Common myeloid progenitor, CD34-positive (primary cell): ENCODE measurements around the gene SHH.

ENCODE experiments used
- CTCF ChIA-PET: fragments of 350-600 bp; sonication (Branson Sonifier 250); formaldehyde crosslinking; loops from one replicate; lab custom pipeline; 2021; ENCODE audit warnings: antibody characterized with exemption; lab: Charles Lee
- POLR2A ChIA-PET: fragments of 350-600 bp; sonication (Branson Sonifier 250); formaldehyde crosslinking; loops from one replicate; lab custom pipeline; 2021; ENCODE audit warnings: antibody characterized with exemption; lab: Charles Lee
- DNase-seq, 3 donors: peaks; one replicate each; pipeline versions ENCODE4 v3.0.0 to v3.0.0-alpha.2; 2013
- H3K27ac ChIP-seq, 2 experiments: 1 replicate in 1 of 2; 2 replicates in 1 of 2; pipeline ENCODE4 v1.7.0; 2013; ENCODE audit warnings: inconsistent platforms in 2 of 2, low read length in 2 of 2, mild to moderate bottlenecking in 2 of 2, low read depth in 1 of 2, moderate library complexity in 1 of 2; ENCODE audit not compliant: severe bottlenecking in 2 of 2, insufficient read depth in 1 of 2, poor library complexity in 1 of 2
- H3K27me3 ChIP-seq, 5 experiments: replicated peaks in 2 of 5; 1 replicate in 3 of 5; 2 replicates in 2 of 5; pipeline versions ENCODE4 v1.6.1 to v1.7.0; 2013; ENCODE audit warnings: low read length in 4 of 5, mild to moderate bottlenecking in 2 of 5, moderate library complexity in 2 of 5, inconsistent platforms in 1 of 5; ENCODE audit not compliant: insufficient read depth in 5 of 5, control insufficient read depth in 4 of 5
- H3K36me3 ChIP-seq, 4 experiments: 1 replicate in 2 of 4; 2 replicates in 2 of 4; pipeline versions ENCODE4 v1.6.1 to v1.7.0; 2013; ENCODE audit warnings: low read length in 3 of 4, control low read depth in 1 of 4, mild to moderate bottlenecking in 1 of 4; ENCODE audit not compliant: control insufficient read depth in 4 of 4, insufficient read depth in 4 of 4
- H3K4me1 ChIP-seq, 4 experiments: 1 replicate in 3 of 4; 2 replicates in 1 of 4; pipeline versions ENCODE4 v1.6.1 to v1.7.1; 2013; ENCODE audit warnings: low read length in 3 of 4, mild to moderate bottlenecking in 3 of 4, control low read depth in 1 of 4, inconsistent platforms in 1 of 4, moderate library complexity in 1 of 4; ENCODE audit not compliant: control insufficient read depth in 4 of 4, insufficient read depth in 4 of 4; ENCODE audit errors: control extremely low read depth in 1 of 4
- H3K4me3 ChIP-seq, 7 experiments: 1 replicate in 4 of 7; 2 replicates in 3 of 7; pipeline versions ENCODE4 v1.5.1 to v1.7.0; 2013; ENCODE audit warnings: mild to moderate bottlenecking in 7 of 7, low read length in 6 of 7, moderate library complexity in 6 of 7, inconsistent platforms in 2 of 7, low read depth in 2 of 7, control low read depth in 1 of 7; ENCODE audit not compliant: insufficient read depth in 4 of 7, control insufficient read depth in 1 of 7; ENCODE audit errors: extremely low read depth in 1 of 7
- H3K9me3 ChIP-seq, 5 experiments: 1 replicate in 4 of 5; 2 replicates in 1 of 5; pipeline versions ENCODE4 v1.6.1 to v1.7.1; 2013; ENCODE audit warnings: low read length in 4 of 5, mild to moderate bottlenecking in 2 of 5, inconsistent platforms in 1 of 5, low read depth in 1 of 5, moderate library complexity in 1 of 5; ENCODE audit not compliant: control insufficient read depth in 4 of 5, insufficient read depth in 2 of 5; ENCODE audit errors: control extremely low read depth in 1 of 5
- WGBS: methylation state at CpG from one replicate; pipeline ENCODE4 v1.1.5; 2013; ENCODE audit not compliant: insufficient coverage; 5-methylcytosine and 5-hydroxymethylcytosine counted together

Gene SHH

GRCh38 chr7:155766966-155767916, 45.0 kb downstream of the SHH start:
- H3K4me1 ChIP-seq, result peaks cover 5 to 37% (median 27%) of the 10 kb centered on the region in 4 experiments
- WGBS, result 87% methylated on average over 10 of the region's 12 CpGs
- no peak overlapping the region for H3K4me3 ChIP-seq
- ChIA-PET POLR2A (no interaction called here), CTCF (interaction anchor here (0.6 to 9.5 kb wide), 23 partner anchors 7 to 387 kb away, joined by 3 to 137 read pairs (median 4); no protein-coding TSS in a partner anchor)
- H3K27me3 ChIP-seq, result no peaks in the 10 kb centered on the region
- H3K27ac ChIP-seq, result no peak overlapping the region
- H3K9me3 ChIP-seq, result no peaks in the 10 kb centered on the region
- H3K36me3 ChIP-seq, result peaks cover 15 to 76% (median 59%) of the 10 kb centered on the region in 4 experiments
- DNase-seq, result no peak

- DNase-seq, result no peak
- WGBS, result over 99% methylated on average over 9 of the region's 12 CpGs
- CTCF ChIA-PET, result interaction anchor here (0.8 to 9.5 kb wide), 18 partner anchors 10 to 385 kb away, joined by 3 to 137 read pairs (median 4); no protein-coding TSS in a partner anchor
- no peaks in the 10 kb centered on the region for H3K9me3 ChIP-seq
- H3K36me3 ChIP-seq, result peaks cover 15 to 74% (median 57%) of the 10 kb centered on the region in 4 experiments
- peaks cover 8 to 45% (median 31%) of the 10 kb centered on the region in 4 experiments for H3K4me1 ChIP-seq
- POLR2A ChIA-PET, result no interaction called here
- H3K4me3 ChIP-seq, result no peak overlapping the region
- no peaks in the 10 kb centered on the region for H3K27me3 ChIP-seq
- H3K27ac ChIP-seq, result no peak overlapping the region
Measured at GRCh38 chr7:155766386-155766785, 45.9 kb downstream of the SHH start.

GRCh38 chr7:155765458-155765857, 46.8 kb downstream of the SHH start:
- Histone ChIP-seq H3K27me3 (no peaks in the 10 kb centered on the region), H3K4me1 (peaks cover 10 to 54% (median 37%) of the 10 kb centered on the region in 4 experiments)

GRCh38 chr7:155764438-155764793, 47.8 kb downstream of the SHH start:
- Histone ChIP-seq H3K27me3 (no peaks in the 10 kb centered on the region), H3K27ac (peak overlapping the region in 1 of 2 experiments; percentile 71), H3K4me1 (peaks cover 10 to 54% (median 37%) of the 10 kb centered on the region in 4 experiments), H3K9me3 (no peaks in the 10 kb centered on the region), H3K36me3 (peaks cover 14 to 70% (median 44%) of the 10 kb centered on the region in 4 experiments), H3K4me3 (peak overlapping the region in 3 of 7 experiments; percentile 47 to 54 (median 50))
- CTCF ChIA-PET, result interaction anchor here (0.8 to 1.2 kb wide), 2 partner anchors 166 to 392 kb away, joined by 4 to 8 read pairs; no protein-coding TSS in a partner anchor
- DNase-seq, result no peak
- POLR2A ChIA-PET, result no interaction called here
- 24% methylated on average over 4 of the region's 7 CpGs for WGBS

More at GRCh38 chr7:155765458-155765857, 46.8 kb downstream of the SHH start:
- Histone ChIP-seq H3K4me3 (no peak overlapping the region), H3K9me3 (no peaks in the 10 kb centered on the region), H3K27ac (no peak overlapping the region), H3K36me3 (peaks cover 13 to 71% (median 50%) of the 10 kb centered on the region in 4 experiments)
- no peak for DNase-seq
- 71% methylated on average over 8 of the region's 8 CpGs for WGBS
- POLR2A ChIA-PET, result no interaction called here
- CTCF ChIA-PET, result interaction anchor here (0.8 to 9.5 kb wide), 5 partner anchors 11 to 168 kb away, joined by 3 to 137 read pairs (median 6); no protein-coding TSS in a partner anchor

GRCh38 chr7:155763691-155764437, 48.4 kb downstream of the SHH start:
- POLR2A ChIA-PET, result no interaction called here

GRCh38 chr7:155763122-155763521, 49.1 kb downstream of the SHH start:
- 78% methylated on average over 9 of the region's 10 CpGs for WGBS
- ChIA-PET POLR2A (no interaction called here), CTCF (interaction anchor here (1.0 to 1.7 kb wide), 4 partner anchors 9 to 164 kb away, joined by 3 to 6 read pairs (median 5); no protein-coding TSS in a partner anchor)
- peak overlapping the region in 1 of 2 experiments; percentile 71 for H3K27ac ChIP-seq
- no peaks in the 10 kb centered on the region for H3K9me3 ChIP-seq
- H3K4me3 ChIP-seq, result peak overlapping the region in 2 of 7 experiments; percentile 44 to 47
- peaks cover 13 to 72% (median 44%) of the 10 kb centered on the region in 4 experiments for H3K36me3 ChIP-seq
- no peaks in the 10 kb centered on the region for H3K27me3 ChIP-seq
- peak in 1 of 3 donors; percentile 17 for DNase-seq
- peaks cover 10 to 54% (median 37%) of the 10 kb centered on the region in 4 experiments for H3K4me1 ChIP-seq

More at GRCh38 chr7:155763691-155764437, 48.4 kb downstream of the SHH start:
- Histone ChIP-seq H3K36me3 (peaks cover 13 to 67% (median 41%) of the 10 kb centered on the region in 4 experiments), H3K9me3 (no peaks in the 10 kb centered on the region), H3K4me1 (peaks cover 10 to 54% (median 37%) of the 10 kb centered on the region in 4 experiments), H3K4me3 (peak overlapping the region in 4 of 7 experiments; percentile 13 to 54 (median 48)), H3K27me3 (no peaks in the 10 kb centered on the region), H3K27ac (peak overlapping the region in 1 of 2 experiments; percentile 71)
- peak; percentile 61 to 92 (median 90) for DNase-seq
- WGBS, result 16% methylated on average over 26 of the region's 27 CpGs
- CTCF ChIA-PET, result interaction anchor here (0.8 to 1.7 kb wide), 3 partner anchors 28 to 392 kb away, joined by 4 to 8 read pairs (median 6); no protein-coding TSS in a partner anchor
